Urinary bladder (tissue), 4 donors: ENCODE data around the gene USP12. TPM values are rescaled to one million over a fixed set of nuclear protein-coding genes. Genes with fewer than 3 reads are reported as not detected.

ENCODE experiments used
- DNase-seq: peaks from one replicate; pipeline ENCODE4 v3.0.0-alpha.2; 2015; ENCODE audit errors: extremely low spot score
- H3K27ac ChIP-seq: one replicate; pipeline ENCODE4 v1.5.1; 2013; ENCODE audit warnings: low read depth, mild to moderate bottlenecking, moderate library complexity
- H3K36me3 ChIP-seq: one replicate; pipeline ENCODE4 v1.6.1; 2013; ENCODE audit warnings: mild to moderate bottlenecking, moderate library complexity; ENCODE audit not compliant: insufficient read depth
- H3K4me1 ChIP-seq: one replicate; pipeline ENCODE4 v1.6.1; 2013; ENCODE audit warnings: mild to moderate bottlenecking, moderate library complexity; ENCODE audit not compliant: insufficient read depth
- H3K4me3 ChIP-seq: one replicate; pipeline ENCODE4 v1.5.1; 2013; ENCODE audit warnings: low read depth, low read length
- WGBS: extraction: QIAGEN DNeasy Blood & Tissue Kit; methylation state at CpG from one replicate; pipeline ENCODE4 v1.1.7; 2013; 5-methylcytosine and 5-hydroxymethylcytosine counted together
- polyA plus RNA-seq: library from polyadenylated mRNA; stranded (reverse); fragments of 200-250 nt; gene quantifications from one replicate; pipeline ENCODE4 v1.2.3, GENCODE V29; 2013
- total RNA-seq: library from RNA; depleted of rRNA; stranded (reverse); fragments of >200 nt; gene quantifications from one replicate; pipeline ENCODE4 v1.2.3, GENCODE V29; 2014
- donor health status: healthy with polysubstance abuse.
- donor health status: healthy.

The USP12 gene
- total and polyA plus RNA-seq, 2 donors, result 21.8 to 45.0 TPM

DNA sequence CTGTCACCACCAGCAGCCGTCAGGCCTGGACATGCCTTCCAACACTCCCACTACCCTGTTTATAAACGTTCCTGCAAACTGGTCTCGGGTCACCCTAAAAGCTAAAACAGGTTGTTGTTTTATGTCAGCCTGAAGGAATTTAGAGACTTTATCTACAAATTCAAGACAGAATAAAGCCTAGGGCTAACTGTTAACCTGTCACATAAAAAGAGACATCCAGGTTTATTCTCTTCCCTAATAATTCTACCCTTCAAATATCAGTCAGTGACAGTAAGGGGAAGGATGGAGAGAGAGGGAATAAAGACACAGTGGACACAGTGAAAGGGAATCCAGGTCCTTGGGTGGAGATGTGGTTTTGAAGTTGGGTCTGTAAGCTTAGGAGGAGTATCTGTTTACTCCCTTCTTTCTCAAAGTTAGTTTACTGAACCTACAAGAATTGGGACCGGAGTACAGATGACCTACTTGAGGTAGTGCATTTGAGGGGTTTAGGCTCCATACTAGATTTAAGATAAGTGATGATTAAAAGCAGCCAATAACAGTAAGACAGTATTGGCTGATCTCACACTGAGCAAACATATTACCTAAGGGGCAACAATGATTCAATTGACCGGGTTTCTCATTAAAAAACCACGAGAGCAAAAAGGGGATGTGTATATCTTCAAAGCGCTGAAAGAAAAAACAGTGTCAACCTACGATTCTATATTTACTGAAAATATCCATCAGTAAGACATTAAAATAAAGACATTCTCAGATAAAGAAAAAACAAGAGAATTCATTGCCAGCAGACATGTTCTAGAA is 142.7 kb downstream of the USP12 start:
- Histone ChIP-seq H3K36me3 (no peaks in the 10 kb centered on the region), H3K27ac (no peak overlapping the region), H3K4me1 (no peaks in the 10 kb centered on the region), H3K4me3 (no peak overlapping the region)
- 49% methylated on average over 8 of the region's 8 CpGs for WGBS
- DNase-seq, result no peak

- 90% methylated on average over 3 of the region's 3 CpGs for WGBS
- no peak overlapping the region for H3K27ac ChIP-seq
- no peak for DNase-seq
- no peaks in the 10 kb centered on the region for H3K4me1 ChIP-seq
- H3K36me3 ChIP-seq, result no peaks in the 10 kb centered on the region
- no peak overlapping the region for H3K4me3 ChIP-seq
Measured at GRCh38 chr13:27027086-27027667, 144.4 kb downstream of the USP12 start.

DNA sequence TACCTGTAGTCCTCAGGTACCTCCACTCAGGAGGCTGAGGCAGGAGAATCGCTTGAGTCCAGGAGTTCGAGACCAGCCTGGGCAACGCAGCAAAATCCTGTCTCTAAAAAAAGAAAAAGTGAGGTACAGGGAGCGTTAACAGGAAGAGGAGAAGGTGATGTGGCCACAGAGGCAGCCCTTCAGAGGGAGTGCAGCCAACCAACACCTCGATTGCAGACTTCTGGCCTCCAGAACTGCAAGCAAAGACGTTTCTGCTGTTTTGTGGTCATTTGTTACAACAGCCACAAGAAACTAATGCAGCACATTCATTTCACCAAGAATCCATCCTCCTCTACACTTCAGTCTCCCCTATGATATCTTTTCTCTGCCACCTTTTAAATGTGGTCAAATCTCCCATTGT is 145.2 kb downstream of the USP12 start:
- Histone ChIP-seq H3K36me3 (no peaks in the 10 kb centered on the region), H3K4me3 (no peak overlapping the region), H3K4me1 (no peaks in the 10 kb centered on the region), H3K27ac (no peak overlapping the region)
- no peak for DNase-seq
- 88% methylated on average over 6 of the region's 6 CpGs for WGBS

DNA sequence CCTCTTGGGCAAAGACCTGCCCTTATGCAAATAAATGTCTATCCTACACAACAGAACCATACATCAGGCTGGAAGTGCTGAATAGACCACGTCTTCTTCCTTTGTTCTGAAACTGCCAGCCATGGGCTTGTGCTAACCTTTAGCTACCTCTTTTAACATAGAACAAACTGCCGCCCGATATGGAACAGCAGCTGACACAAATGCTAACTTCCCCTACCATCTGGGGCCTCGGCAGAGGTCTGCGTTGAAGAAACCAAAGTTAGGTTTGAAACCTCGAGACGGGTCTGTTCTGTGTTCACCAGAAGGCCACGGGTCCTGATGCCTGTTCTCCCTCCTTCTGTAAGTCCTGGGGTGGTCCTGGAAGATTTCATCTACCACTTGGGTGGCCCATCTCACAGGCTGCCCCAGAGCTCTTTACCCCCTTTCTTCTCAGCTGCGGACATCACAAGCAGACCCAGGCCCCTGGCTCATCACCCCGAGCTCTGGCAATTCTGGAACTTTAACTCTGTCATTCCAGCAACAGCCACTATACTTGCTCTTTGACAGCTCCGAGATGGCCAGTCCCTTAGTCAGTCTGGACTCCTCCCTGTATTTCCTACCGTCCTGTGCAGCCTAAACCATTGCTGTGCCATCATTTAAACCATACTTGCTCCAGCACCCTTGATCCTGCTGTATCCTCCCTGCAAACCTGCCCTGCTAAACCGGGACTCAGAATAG is 146.7 kb downstream of the USP12 start:
- no peaks in the 10 kb centered on the region for H3K36me3 ChIP-seq
- 80% methylated on average over 13 of the region's 13 CpGs for WGBS
- no peak for DNase-seq
- H3K27ac ChIP-seq, result no peak overlapping the region
- no peak overlapping the region for H3K4me3 ChIP-seq
- no peaks in the 10 kb centered on the region for H3K4me1 ChIP-seq

GRCh38 chr13:27024074-27024461 is 147.5 kb downstream of the USP12 start:
- H3K27ac ChIP-seq, result no peak overlapping the region
- no peak for DNase-seq
- no peak overlapping the region for H3K4me3 ChIP-seq
- 47% methylated on average over 2 of the region's 2 CpGs for WGBS
- H3K4me1 ChIP-seq, result no peaks in the 10 kb centered on the region
- no peaks in the 10 kb centered on the region for H3K36me3 ChIP-seq

GRCh38 chr13:27023385-27024073 is 148.1 kb downstream of the USP12 start:
- no peak overlapping the region for H3K4me3 ChIP-seq
- WGBS, result 67% methylated on average over 8 of the region's 8 CpGs
- no peak overlapping the region for H3K27ac ChIP-seq
- no peaks in the 10 kb centered on the region for H3K36me3 ChIP-seq
- no peaks in the 10 kb centered on the region for H3K4me1 ChIP-seq
- DNase-seq, result no peak

DNA sequence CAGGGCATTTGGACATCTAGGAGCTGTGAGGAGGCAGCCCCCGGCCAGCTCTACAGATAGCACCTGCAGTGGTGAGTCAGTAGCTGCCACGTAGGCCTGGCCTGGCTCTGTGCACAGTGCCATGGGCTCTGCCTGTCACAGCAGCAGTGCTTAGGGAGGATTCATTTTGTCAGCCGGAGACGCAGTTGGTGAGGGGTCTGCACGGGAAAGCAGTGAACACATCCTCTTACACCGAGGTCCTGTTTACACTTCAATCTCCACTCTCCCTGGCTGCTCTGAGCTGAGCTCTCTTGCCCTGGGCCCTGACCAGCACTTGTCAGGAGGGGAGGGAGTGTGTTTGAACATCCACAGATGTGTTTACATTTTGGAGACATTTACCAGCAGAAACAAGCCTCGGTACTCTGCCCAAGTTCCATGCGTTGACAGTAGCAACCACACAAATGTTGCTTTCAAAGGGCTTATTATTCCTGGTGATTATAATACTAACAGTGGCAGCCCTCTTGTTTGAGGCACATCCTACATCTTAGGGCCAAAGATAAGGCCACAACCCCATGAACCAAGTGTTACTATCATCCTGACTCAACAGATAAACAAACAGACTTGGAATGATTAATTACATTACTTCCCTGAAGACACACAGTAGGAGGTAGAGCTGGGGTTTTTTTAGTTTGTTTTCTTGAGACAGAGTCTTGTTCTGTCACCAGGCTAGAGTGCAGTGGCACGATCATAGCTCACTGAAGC is 148.9 kb downstream of the USP12 start:
- H3K4me3 ChIP-seq, result no peak overlapping the region
- no peaks in the 10 kb centered on the region for H3K4me1 ChIP-seq
- 23% methylated on average over 9 of the region's 9 CpGs for WGBS
- DNase-seq, result peak; percentile 36
- no peak overlapping the region for H3K27ac ChIP-seq
- H3K36me3 ChIP-seq, result no peaks in the 10 kb centered on the region

- H3K27ac ChIP-seq, result no peak overlapping the region
- H3K4me1 ChIP-seq, result no peaks in the 10 kb centered on the region
- H3K36me3 ChIP-seq, result no peaks in the 10 kb centered on the region
- H3K4me3 ChIP-seq, result no peak overlapping the region
- WGBS, result 94% methylated on average over 8 of the region's 8 CpGs
- DNase-seq, result no peak
Measured at GRCh38 chr13:27020415-27020814, 151.2 kb downstream of the USP12 start.

- Histone ChIP-seq H3K27ac (no peak overlapping the region), H3K36me3 (no peaks in the 10 kb centered on the region), H3K4me3 (no peak overlapping the region), H3K4me1 (no peaks in the 10 kb centered on the region)
- no peak for DNase-seq
- 67% methylated on average over 5 of the region's 5 CpGs for WGBS
Measured at GRCh38 chr13:27018882-27019281, 152.7 kb downstream of the USP12 start.

DNA sequence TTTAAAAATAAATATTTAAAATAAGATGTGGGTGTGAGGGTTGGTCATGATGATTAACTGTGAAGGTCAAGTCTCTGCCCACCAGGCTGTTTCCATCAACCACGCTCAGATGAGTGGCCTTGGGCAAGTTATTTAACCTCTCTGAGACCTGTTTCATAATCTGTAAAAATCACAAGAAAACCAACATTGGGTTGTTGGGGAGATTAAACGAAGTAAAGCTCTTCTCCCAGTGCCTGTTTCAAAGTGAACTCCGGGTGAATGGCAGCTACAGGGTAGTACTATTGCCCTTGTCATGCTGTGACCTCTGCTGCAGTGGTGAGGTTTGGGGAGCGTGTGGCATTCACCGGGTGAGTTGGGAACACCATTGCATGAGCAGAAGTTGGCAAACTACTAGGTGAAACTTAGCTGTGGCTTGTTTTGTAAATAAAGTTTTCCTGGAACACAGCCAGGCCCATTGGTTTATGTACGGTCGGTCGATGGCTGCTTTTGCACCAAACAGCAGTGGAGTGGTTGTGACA is 153.2 kb downstream of the USP12 start:
- Histone ChIP-seq H3K27ac (no peak overlapping the region), H3K36me3 (no peaks in the 10 kb centered on the region), H3K4me3 (no peak overlapping the region), H3K4me1 (no peaks in the 10 kb centered on the region)
- no peak for DNase-seq
- WGBS, result 67% methylated on average over 8 of the region's 8 CpGs

- Histone ChIP-seq H3K4me3 (no peak overlapping the region), H3K36me3 (no peaks in the 10 kb centered on the region), H3K4me1 (no peaks in the 10 kb centered on the region), H3K27ac (no peak overlapping the region)
- no peak for DNase-seq
- 73% methylated on average over 4 of the region's 4 CpGs for WGBS
Measured at GRCh38 chr13:27016875-27017274, 154.7 kb downstream of the USP12 start.
